ENCODE measurements around the gene GALNT9.

Gene GALNT9

DNA sequence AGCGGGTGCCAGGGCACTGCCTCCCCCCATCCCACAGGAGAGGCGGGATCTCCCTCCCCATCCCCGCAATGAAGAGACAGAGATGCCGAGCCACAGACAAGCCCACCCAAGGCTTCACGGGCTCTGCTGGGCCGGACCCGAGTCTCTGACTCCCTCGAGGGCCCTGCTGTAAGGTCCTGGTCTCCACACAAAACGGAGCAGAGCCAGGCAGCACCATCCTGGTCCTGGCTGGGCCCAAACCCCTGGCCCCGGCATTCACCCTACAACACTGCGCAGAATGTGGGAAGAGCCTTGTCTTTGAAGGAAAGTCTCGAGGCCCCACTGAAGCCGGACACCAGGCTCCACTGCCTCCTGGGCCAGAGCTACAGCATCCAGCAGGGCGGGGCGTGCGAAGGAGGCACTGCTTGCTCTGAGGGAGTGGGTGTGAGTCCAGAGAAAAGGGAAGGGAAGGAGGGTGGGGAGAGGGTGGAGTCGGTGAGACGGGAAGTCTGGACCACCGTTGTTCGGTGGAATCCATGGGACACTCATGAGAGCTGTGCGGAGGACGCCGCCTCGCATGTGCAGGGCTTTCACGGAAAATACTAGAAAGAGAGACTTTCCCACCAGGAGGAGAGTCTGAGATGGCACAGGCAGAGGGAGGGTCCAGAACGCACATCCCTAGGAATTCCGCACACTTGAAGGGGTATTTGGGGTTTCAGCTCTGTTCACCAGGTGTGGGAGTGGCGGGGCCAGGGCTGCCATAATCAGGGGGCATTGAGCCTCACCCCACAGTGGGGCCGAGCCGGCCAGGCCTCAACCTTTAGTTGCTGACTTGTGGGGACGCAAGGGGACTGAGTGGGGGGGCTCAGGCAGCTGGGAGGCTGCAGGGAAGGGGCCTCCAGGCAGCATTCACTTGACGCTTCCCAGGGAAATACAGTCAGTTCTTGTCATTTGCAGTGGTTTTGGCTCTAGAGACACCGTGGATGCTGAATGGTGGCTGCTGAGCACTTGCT is 36.8 kb downstream of the GALNT9 start:
- no peak for DNase-seq

- DNase-seq: no peak
Observed at GRCh38 chr12:132291402-132292175, 37.8 kb downstream of the GALNT9 start.

GRCh38 chr12:132290203-132290540 is 39.2 kb downstream of the GALNT9 start:
- DNase-seq: no peak

- no peak for DNase-seq
Observed at GRCh38 chr12:132289356-132290202, 39.8 kb downstream of the GALNT9 start.

GRCh38 chr12:132288516-132289215 is 40.7 kb downstream of the GALNT9 start:
- DNase-seq: no peak

DNA sequence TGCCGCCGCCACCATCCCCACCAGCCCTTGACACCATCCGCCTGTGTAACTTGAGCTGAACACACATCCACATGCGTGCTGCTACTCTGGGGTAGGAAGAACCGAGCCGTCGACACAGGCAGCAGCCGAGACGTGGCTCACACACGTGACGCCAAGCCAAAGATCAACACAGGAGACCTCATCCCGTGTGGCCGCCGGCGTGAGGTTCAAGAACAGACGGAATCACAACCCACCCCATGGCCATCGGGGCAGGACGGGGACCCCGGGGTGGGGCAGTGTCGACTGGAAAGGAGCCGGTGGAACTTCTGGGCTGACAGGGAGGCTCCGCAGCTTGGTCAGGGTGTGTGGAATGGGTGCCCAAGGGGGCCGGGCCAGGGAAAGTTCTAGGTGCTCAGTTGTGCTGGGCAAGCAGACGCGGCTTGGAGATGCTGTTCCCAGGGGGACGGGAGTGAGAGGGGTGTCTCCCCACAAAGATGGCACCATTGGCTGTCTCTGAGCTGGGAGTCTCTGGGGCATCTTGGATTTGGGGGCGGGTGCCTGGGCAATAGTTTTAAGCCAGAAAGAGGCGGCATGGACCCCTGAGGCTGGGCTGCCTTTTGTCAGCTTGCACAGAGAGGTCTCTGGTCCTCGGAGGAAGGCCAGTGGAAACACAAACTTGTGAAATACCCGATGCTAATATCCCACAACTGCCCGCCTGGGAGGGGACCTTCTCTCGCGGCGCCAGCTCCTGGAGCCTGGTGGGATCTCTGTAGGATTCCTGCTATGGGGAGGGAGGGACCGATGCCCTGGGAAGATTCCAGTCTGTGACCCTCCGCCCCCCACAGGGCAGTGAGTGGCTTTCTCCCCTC is 41.8 kb downstream of the GALNT9 start:
- DNase-seq: no peak

- DNase-seq: no peak
Observed at GRCh38 chr12:132286912-132287311, 42.5 kb downstream of the GALNT9 start.

GRCh38 chr12:132285991-132286681 is 43.3 kb downstream of the GALNT9 start:
- peak; percentile 61 for DNase-seq

- peak; percentile 49 for DNase-seq
Observed at GRCh38 chr12:132284827-132285741, 44.3 kb downstream of the GALNT9 start.

DNA sequence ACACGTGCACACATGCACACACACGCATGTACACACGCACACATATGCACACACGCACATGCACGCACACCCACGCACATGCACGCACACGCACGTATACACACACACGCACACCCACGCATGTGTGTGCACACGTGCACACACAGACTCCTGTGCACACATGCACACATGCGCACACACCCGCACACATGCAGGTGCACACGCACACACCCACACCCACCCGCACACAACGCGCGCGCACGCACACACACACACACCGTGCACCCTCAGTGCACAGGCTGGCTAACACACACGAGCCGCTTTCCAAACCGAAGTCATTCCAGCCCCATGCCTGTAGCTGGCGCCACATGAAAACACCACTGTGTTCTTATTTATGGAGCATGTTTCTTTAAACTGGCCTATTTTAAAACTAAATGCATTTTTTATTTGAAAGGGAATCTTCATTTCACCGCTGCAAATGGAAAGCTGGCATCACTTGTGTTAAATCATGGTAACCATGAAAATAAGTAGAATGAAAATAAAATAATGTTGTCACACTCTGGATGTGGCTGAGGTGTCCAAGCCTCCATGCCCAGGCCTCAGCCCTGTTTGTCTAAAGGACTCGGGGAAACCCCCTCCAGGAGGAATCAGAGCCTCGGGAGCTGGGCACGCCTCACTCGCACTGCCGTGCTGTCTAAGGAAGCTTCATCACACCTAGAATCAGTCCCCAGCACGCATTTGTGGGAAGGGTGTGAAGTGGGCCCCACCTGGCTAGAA is 45.1 kb downstream of the GALNT9 start:
- peak; percentile 47 for DNase-seq

- DNase-seq: no peak
Observed at GRCh38 chr12:132282950-132283771, 46.2 kb downstream of the GALNT9 start.

DNA sequence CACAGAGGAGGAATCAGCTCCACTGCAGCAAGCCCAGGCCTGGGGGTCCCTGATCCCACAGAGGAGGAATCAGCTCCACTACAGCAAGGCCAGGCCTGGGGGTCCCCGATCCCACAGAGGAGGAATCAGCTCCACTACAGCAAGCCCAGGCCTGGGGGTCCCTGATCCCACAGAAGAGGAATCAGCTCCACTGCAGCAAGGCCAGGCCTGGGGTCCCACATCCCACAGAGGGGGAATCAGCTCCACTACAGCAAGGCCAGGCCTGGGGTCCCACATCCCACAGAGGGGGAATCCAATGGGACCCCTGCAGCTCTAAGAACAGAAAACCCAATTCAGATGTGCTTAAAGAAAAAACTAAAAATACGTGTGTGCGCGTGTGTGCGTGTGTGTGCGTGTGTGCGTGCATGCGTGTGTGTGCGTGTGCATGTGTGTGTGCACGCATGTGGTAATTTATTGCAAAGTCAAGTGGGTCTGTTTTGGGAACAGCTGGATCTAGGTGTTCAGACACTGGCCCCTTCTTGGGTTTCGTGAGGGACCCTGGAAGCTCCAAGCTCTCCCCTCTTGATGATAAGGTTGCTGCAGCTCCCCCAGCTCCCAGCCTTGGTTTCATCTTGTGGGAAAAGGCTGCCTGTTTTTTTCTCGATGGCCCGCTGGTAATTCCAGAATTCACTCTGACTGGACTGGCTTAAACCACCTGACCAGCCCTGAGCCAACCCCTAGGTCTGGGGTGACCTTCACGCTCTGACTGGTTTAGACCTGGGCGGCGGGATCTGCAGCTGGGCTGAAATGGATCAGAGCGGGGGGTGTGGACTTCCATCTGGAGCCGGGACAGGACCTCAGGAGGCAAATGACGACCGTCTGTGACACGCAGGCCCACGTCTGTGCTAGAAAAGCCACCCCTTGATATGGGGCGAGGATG is 47.1 kb downstream of the GALNT9 start:
- peak; percentile 44 for DNase-seq

GRCh38 chr12:132281038-132281437 is 48.4 kb downstream of the GALNT9 start:
- no peak for DNase-seq

DNA sequence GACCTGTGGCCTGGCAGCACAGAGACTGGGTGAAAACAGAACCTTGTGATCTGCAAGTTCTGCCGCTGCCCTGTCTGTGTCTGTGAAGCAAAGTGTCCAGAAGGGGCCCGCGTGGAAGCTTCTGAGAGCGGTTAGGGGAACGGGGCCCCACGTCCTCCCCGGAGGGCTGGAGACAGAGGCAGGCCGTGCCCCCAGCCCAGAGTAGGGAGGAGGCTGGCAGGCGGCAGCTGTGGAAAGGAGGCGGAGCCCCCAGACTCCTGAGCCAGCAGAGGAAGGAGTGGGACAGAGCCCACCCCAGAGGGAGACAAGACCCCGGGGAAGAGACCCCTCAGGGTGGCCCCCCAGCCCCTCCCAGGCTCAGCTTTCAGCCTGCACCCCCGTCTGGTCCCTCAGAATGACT is 49.0 kb downstream of the GALNT9 start:
- DNase-seq: no peak

GRCh38 chr12:132279930-132280329 is 49.5 kb downstream of the GALNT9 start:
- no peak for DNase-seq

- DNase-seq: no peak
Observed at GRCh38 chr12:132279184-132279889, 50.1 kb downstream of the GALNT9 start.

Data from retina (tissue), 1 donor.